IMR-90 (cell line): ENCODE results near the gene RSBN1L. TPM values are rescaled to one million over a fixed set of nuclear protein-coding genes. Genes with fewer than 3 reads are reported as not detected.
"Not testable (repeated sequence)": the region's sequence is repeated elsewhere in the genome, so short reads cannot be mapped to it uniquely, and the experiment has no call there.

Experiments
- ATAC-seq: fragments of 200-7000 bp; cut with Tn5 transposase; 2 replicates; pipeline ENCODE4 v1.9.1; 2020; ENCODE audit warnings: low read depth, mild to moderate bottlenecking, moderate library complexity
- BruUV-seq: library from RNA; stranded (reverse); fragments of 400-500 nt; replicated peaks from 2 replicates; lab custom pipeline; 2021; lab: Mats Ljungman, UMichigan
- CTCF ChIA-PET: fragments of 300-600 bp; formaldehyde crosslinking; extraction: SDS; loops from one replicate; lab custom pipeline; 2021; ENCODE audit warnings: antibody characterized with exemption; lab: Yijun Ruan, JAX
- POLR2A ChIA-PET: fragments of 300-600 bp; sonication (Branson Sonifier 250); formaldehyde crosslinking; loops from one replicate; lab custom pipeline; 2022; ENCODE audit warnings: antibody characterized with exemption; ENCODE audit not compliant: unreplicated experiment; lab: Charles Lee
- DNase-seq: peaks from one replicate; pipeline ENCODE4 v3.0.0; 2013
- H2AFZ ChIP-seq: replicated peaks from 2 replicates; pipeline ENCODE3; 2013; ENCODE audit warnings: low read length, mild to moderate bottlenecking; ENCODE audit not compliant: poor library complexity
- H2AK5ac ChIP-seq: 2 replicates; pipeline ENCODE4 v1.6.1; 2013; ENCODE audit warnings: low read depth, low read length, inconsistent platforms
- H2AK9ac ChIP-seq: replicated peaks from 2 replicates; pipeline ENCODE3; 2013; ENCODE audit warnings: mild to moderate bottlenecking, low read depth, low read length, moderate library complexity; ENCODE audit not compliant: poor library complexity
- H2BK120ac ChIP-seq: 2 replicates; pipeline ENCODE4 v1.6.1; 2013; ENCODE audit warnings: low read depth, low read length, inconsistent platforms
- H2BK15ac ChIP-seq: 3 replicates; pipeline ENCODE4 v1.6.1; 2013; ENCODE audit warnings: low read depth, low read length, inconsistent platforms
- H2BK20ac ChIP-seq: 2 replicates; pipeline ENCODE4 v1.6.1; 2013; ENCODE audit warnings: low read depth, mild to moderate bottlenecking, inconsistent platforms, low read length, moderate library complexity
- H2BK5ac ChIP-seq: 2 replicates; pipeline ENCODE4 v1.6.1; 2013; ENCODE audit warnings: mild to moderate bottlenecking, low read depth, low read length, inconsistent platforms; ENCODE audit not compliant: poor library complexity, severe bottlenecking
- H3K14ac ChIP-seq: replicated peaks from 2 replicates; pipeline ENCODE4 v1.6.1; 2013; ENCODE audit warnings: low read depth, low read length, inconsistent platforms
- H3K18ac ChIP-seq: 2 replicates; pipeline ENCODE4 v1.6.1; 2013; ENCODE audit warnings: low read depth, low read length, control low read depth
- H3K23ac ChIP-seq: 2 replicates; pipeline ENCODE4 v1.6.1; 2013; ENCODE audit warnings: low read depth, low read length, inconsistent platforms
- H3K27ac ChIP-seq: 2 replicates; pipeline ENCODE4 v1.5.1; 2013; ENCODE audit warnings: mild to moderate bottlenecking, control low read depth, low read length; ENCODE audit not compliant: insufficient read depth
- H3K27me3 ChIP-seq: 2 replicates; pipeline ENCODE4 v1.6.1; 2013; ENCODE audit warnings: low read length; ENCODE audit not compliant: control insufficient read depth, insufficient read depth
- H3K36me3 ChIP-seq: 2 replicates; pipeline ENCODE4 v1.6.1; 2013; ENCODE audit warnings: low read length, mixed read lengths; ENCODE audit not compliant: control insufficient read depth, insufficient read depth
- H3K4ac ChIP-seq: 2 replicates; pipeline ENCODE4 v1.6.1; 2013; ENCODE audit warnings: low read depth, low read length, inconsistent platforms
- H3K4me1 ChIP-seq: 2 replicates; pipeline ENCODE4 v1.6.1; 2013; ENCODE audit warnings: low read length, mixed read lengths; ENCODE audit not compliant: control insufficient read depth, insufficient read depth
- H3K4me2 ChIP-seq: 2 replicates; pipeline ENCODE4 v1.6.1; 2013; ENCODE audit warnings: low read depth, mild to moderate bottlenecking, control low read depth, low read length, moderate library complexity
- H3K4me3 ChIP-seq: 2 replicates; pipeline ENCODE4 v1.5.1; 2013; ENCODE audit warnings: low read depth, mild to moderate bottlenecking, control low read depth, low read length, moderate library complexity; ENCODE audit not compliant: insufficient read depth
- H3K56ac ChIP-seq: 2 replicates; pipeline ENCODE4 v1.6.1; 2013; ENCODE audit warnings: low read length, inconsistent platforms; ENCODE audit not compliant: insufficient read depth; ENCODE audit errors: extremely low read depth
- H3K79me1 ChIP-seq, 2 experiments: 2 replicates each; pipeline ENCODE4 v1.6.1; 2013; ENCODE audit warnings: low read length in 2 of 2, inconsistent platforms in 1 of 2, low read depth in 1 of 2
- H3K9ac ChIP-seq: 2 replicates; pipeline ENCODE4 v1.6.1; 2013; ENCODE audit warnings: low read depth, low read length, control low read depth
- H3K9me1 ChIP-seq: 2 replicates; pipeline ENCODE4 v1.6.1; 2013; ENCODE audit warnings: low read length, inconsistent platforms; ENCODE audit not compliant: insufficient read depth
- H3K9me3 ChIP-seq: 2 replicates; pipeline ENCODE4 v1.6.1; 2013; ENCODE audit warnings: low read length; ENCODE audit not compliant: control insufficient read depth, insufficient read depth
- H4K20me1 ChIP-seq: 2 replicates; pipeline ENCODE4 v1.6.1; 2013; ENCODE audit warnings: low read length, inconsistent platforms; ENCODE audit not compliant: insufficient read depth
- H4K5ac ChIP-seq: 2 replicates; pipeline ENCODE4 v1.6.1; 2013; ENCODE audit warnings: mild to moderate bottlenecking, low read depth, low read length, control low read depth
- H4K8ac ChIP-seq, 2 experiments: 2 replicates each; pipeline ENCODE4 v1.6.1; 2013; ENCODE audit warnings: low read depth in 2 of 2, low read length in 2 of 2, control low read depth in 1 of 2, inconsistent platforms in 1 of 2
- H4K91ac ChIP-seq: 2 replicates; pipeline ENCODE4 v1.6.1; 2013; ENCODE audit warnings: low read depth, low read length, inconsistent platforms; ENCODE audit not compliant: insufficient read depth
- WGBS, 2 experiments: methylation state at CpG; one replicate each; pipeline versions ENCODE4 v1.1.5 to v1.1.7; 2013; ENCODE audit warnings: missing lambda C conversion rate in 2 of 2; ENCODE audit not compliant: insufficient read length in 1 of 2; ENCODE audit errors: extremely low coverage in 2 of 2; 5-methylcytosine and 5-hydroxymethylcytosine counted together
- dilution Hi-C: fragments of 300-500 bp; cut with HindIII; formaldehyde crosslinking; loops from one replicate; pipeline ENCODE4 v1.14.3; 2018; ENCODE audit warnings: low sequenced_read_pairs; ENCODE audit not compliant: unreplicated experiment
- in situ Hi-C: fragments of 300-500 bp; cut with MboI; formaldehyde crosslinking; loops from 3 replicates; pipeline ENCODE4 v1.14.3; 2019; ENCODE audit warnings: low sequenced_read_pairs, inconsistent platforms, mixed read lengths
- intact Hi-C: fragments of 100-400 bp; cut with micrococcal nuclease; formaldehyde crosslinking; loops from 2 replicates; pipeline ENCODE4 v1.10.0; 2022
- polyA plus RNA-seq, 3 experiments: library from polyadenylated mRNA; depleted of rRNA; stranded (reverse); fragments of >200 nt; gene quantifications; 2 replicates each; pipeline ENCODE4 v1.2.3, GENCODE V29; 2012; ENCODE audit warnings: low replicate concordance in 1 of 3
- total RNA-seq: library from RNA; depleted of rRNA; stranded (reverse); fragments of >200 nt; gene quantifications from 2 replicates; pipeline ENCODE4 v1.2.3, GENCODE V29; 2012

The RSBN1L gene
- total and polyA plus RNA-seq, 2 of the 4 experiments (the other 2 are of a cell fraction), result 7.8 to 14.7 TPM

GRCh38 chr7:77717566-77717965 lies 21.3 kb downstream of the RSBN1L start:
- H2AFZ ChIP-seq, H3K9me3 ChIP-seq, POLR2A ChIA-PET, BruUV-seq, H3K56ac ChIP-seq, H2BK15ac ChIP-seq, H4K8ac ChIP-seq, ATAC-seq, H3K4me1 ChIP-seq, H4K5ac ChIP-seq, H3K4me2 ChIP-seq, H3K4ac ChIP-seq, DNase-seq, H2AK9ac ChIP-seq, H2AK5ac ChIP-seq, H2BK120ac ChIP-seq, H2BK20ac ChIP-seq, H3K14ac ChIP-seq, in situ Hi-C loops, dilution Hi-C loops, intact Hi-C loops, H3K27ac ChIP-seq, H3K23ac ChIP-seq, H3K4me3 ChIP-seq, H3K36me3 ChIP-seq, H4K91ac ChIP-seq, H3K18ac ChIP-seq, H3K27me3 ChIP-seq, CTCF ChIA-PET, H2BK5ac ChIP-seq, H3K9ac ChIP-seq, H3K9me1 ChIP-seq: not testable (repeated sequence)
- WGBS, 2 experiments, result 100% methylated on average over 1 of the region's 5 CpGs; no CpG with 5 or more reads in 1 of the 2 experiments
- Histone ChIP-seq H3K79me1 (peaks cover 17 to 62% of the 10 kb centered on the region in 2 experiments), H4K20me1 (peaks cover 29% of the 10 kb centered on the region)
